HEK293 (cell line): ENCODE data around the gene E4F1.

Source experiments
- CTCF ChIA-PET: fragments of 350-600 bp; formaldehyde crosslinking; extraction: SDS; loops from one replicate; lab custom pipeline; 2021; ENCODE audit warnings: antibody characterized with exemption; lab: Yijun Ruan, JAX
- POLR2A ChIA-PET: fragments of 300-600 bp; formaldehyde crosslinking; extraction: SDS; loops from one replicate; lab custom pipeline; 2020; ENCODE audit warnings: antibody characterized with exemption, inconsistent platforms; lab: Yijun Ruan, JAX
- H3K27ac ChIP-seq: fragments of 200-500 bp; sonication (Bioruptor generic); 2 replicates; pipeline ENCODE4 v1.5.1; 2014; ENCODE audit warnings: low read depth, low read length, control low read depth, inconsistent platforms; ENCODE audit errors: extremely low read depth
- H3K36me3 ChIP-seq, 2 experiments: fragments of 200-500 bp in 1 of 2; sonication (Bioruptor generic) in 1 of 2; 1 replicate in 1 of 2; 2 replicates in 1 of 2; pipeline ENCODE4 v1.5.1; 2014 to 2017; ENCODE audit warnings: inconsistent platforms in 2 of 2, low read length in 2 of 2; ENCODE audit not compliant: control insufficient read depth in 2 of 2, insufficient read depth in 1 of 2
- H3K4me1 ChIP-seq: fragments of 200-500 bp; sonication (Bioruptor generic); 2 replicates; pipeline ENCODE4 v1.5.1; 2014; ENCODE audit warnings: mild to moderate bottlenecking, low read length, inconsistent platforms; ENCODE audit not compliant: control insufficient read depth, insufficient read depth
- H3K4me3 ChIP-seq: 2 replicates; pipeline ENCODE4 v1.5.1; 2011; ENCODE audit warnings: low read depth, mild to moderate bottlenecking, control low read depth, low read length, moderate library complexity
- H3K9me3 ChIP-seq: fragments of 200-500 bp; sonication (Bioruptor generic); 2 replicates; pipeline ENCODE4 v1.5.1; 2014; ENCODE audit warnings: low read depth, low read length, inconsistent platforms; ENCODE audit not compliant: control insufficient read depth, insufficient read depth
- HOXC10 ChIP-seq: sonication (generic); formaldehyde crosslinking; IDR thresholded peaks from 2 replicates; pipeline ENCODE4 v1.8.1; 2023; ENCODE audit warnings: mild to moderate bottlenecking, missing genetic modification reagents
- IKZF3 ChIP-seq: fragments of 450-650 bp; IDR thresholded peaks from 2 replicates; pipeline ENCODE4 v1.5.0; 2018; ENCODE audit warnings: missing biosample characterization, mild to moderate bottlenecking, missing genetic modification characterization, moderate library complexity
- KLF17 ChIP-seq: fragments of 450-650 bp; formaldehyde crosslinking; IDR thresholded peaks from 2 replicates; pipeline ENCODE4 v1.5.1; 2016; ENCODE audit warnings: missing biosample characterization, missing genetic modification characterization
- PRDM6 ChIP-seq: fragments of 450-650 bp; formaldehyde crosslinking; IDR thresholded peaks from 2 replicates; pipeline ENCODE4 v1.5.1; 2017; ENCODE audit warnings: missing biosample characterization, missing genetic modification characterization
- TCF7L2 ChIP-seq: IDR thresholded peaks from 2 replicates; pipeline ENCODE4 v1.6.1; 2011; ENCODE audit warnings: low read depth, mild to moderate bottlenecking, inconsistent platforms, low read length, moderate library complexity, borderline replicate concordance
- ZBTB1 ChIP-seq: fragments of 450-650 bp; formaldehyde crosslinking; IDR thresholded peaks from 2 replicates; pipeline ENCODE4 v1.5.1; 2016; ENCODE audit warnings: missing biosample characterization, missing genetic modification characterization
- ZBTB44 ChIP-seq: fragments of 450-650 bp; IDR thresholded peaks from 2 replicates; pipeline ENCODE4 v1.5.1; 2018; ENCODE audit warnings: missing biosample characterization, mild to moderate bottlenecking, missing genetic modification characterization
- ZNF112 ChIP-seq: fragments of 450-650 bp; formaldehyde crosslinking; IDR thresholded peaks from 2 replicates; pipeline ENCODE4 v1.5.0; 2017; ENCODE audit warnings: missing biosample characterization, missing genetic modification characterization
- ZNF169 ChIP-seq: fragments of 450-650 bp; formaldehyde crosslinking; IDR thresholded peaks from 2 replicates; pipeline ENCODE4 v1.5.1; 2016; ENCODE audit warnings: missing biosample characterization, missing genetic modification characterization
- ZNF19 ChIP-seq: fragments of 450-650 bp; formaldehyde crosslinking; IDR thresholded peaks from 2 replicates; pipeline ENCODE4; 2016; ENCODE audit warnings: missing biosample characterization, missing genetic modification characterization, low read depth
- ZNF223 ChIP-seq: fragments of 450-650 bp; formaldehyde crosslinking; IDR thresholded peaks from 2 replicates; pipeline ENCODE4 v1.5.1; 2016; ENCODE audit warnings: missing biosample characterization, missing genetic modification characterization
- ZNF391 ChIP-seq: fragments of 450-650 bp; formaldehyde crosslinking; IDR thresholded peaks from 2 replicates; pipeline ENCODE4 v1.5.1; 2016; ENCODE audit warnings: low read depth, missing biosample characterization, missing genetic modification characterization, borderline replicate concordance
- ZNF398 ChIP-seq: fragments of 450-650 bp; formaldehyde crosslinking; IDR thresholded peaks from 2 replicates; pipeline ENCODE4 v1.5.1; 2017; ENCODE audit warnings: missing biosample characterization, missing genetic modification characterization
- ZNF488 ChIP-seq: fragments of 450-650 bp; formaldehyde crosslinking; IDR thresholded peaks from 2 replicates; pipeline ENCODE4 v1.5.1; 2016; ENCODE audit warnings: missing biosample characterization, missing genetic modification characterization
- ZNF514 ChIP-seq: fragments of 450-650 bp; formaldehyde crosslinking; IDR thresholded peaks from 2 replicates; pipeline ENCODE4 v1.5.1; 2016; ENCODE audit warnings: missing biosample characterization, missing genetic modification characterization
- ZNF585B ChIP-seq: fragments of 450-650 bp; formaldehyde crosslinking; IDR thresholded peaks from 2 replicates; pipeline ENCODE4 v1.5.1; 2016; ENCODE audit warnings: missing biosample characterization, missing genetic modification characterization
- ZNF624 ChIP-seq: fragments of 450-650 bp; formaldehyde crosslinking; IDR thresholded peaks from 2 replicates; pipeline ENCODE4 v1.5.1; 2017; ENCODE audit warnings: missing biosample characterization, missing genetic modification characterization
- ZNF626 ChIP-seq: fragments of 450-650 bp; sonication (Bioruptor Pico); formaldehyde crosslinking; IDR thresholded peaks from 2 replicates; pipeline ENCODE4 v1.5.1; 2018; ENCODE audit warnings: missing biosample characterization, missing genetic modification characterization, inconsistent platforms
- ZNF785 ChIP-seq: fragments of 450-650 bp; formaldehyde crosslinking; IDR thresholded peaks from 2 replicates; pipeline ENCODE4 v1.5.1; 2016; ENCODE audit warnings: missing biosample characterization, missing genetic modification characterization
- ZSCAN16 ChIP-seq: fragments of 450-650 bp; formaldehyde crosslinking; IDR thresholded peaks from 2 replicates; pipeline ENCODE4 v1.5.1; 2016; ENCODE audit warnings: missing biosample characterization, missing genetic modification characterization

The E4F1 gene

GRCh38 chr16:2284001-2284770 lies 60.8 kb downstream of the E4F1 start (continued):
- no peak for TF ChIP-seq ZBTB44 (tag by site-specific recombination)
- no peak for TF ChIP-seq TCF7L2
- TF ChIP-seq ZNF169 (tag by site-specific recombination): no peak

DNA sequence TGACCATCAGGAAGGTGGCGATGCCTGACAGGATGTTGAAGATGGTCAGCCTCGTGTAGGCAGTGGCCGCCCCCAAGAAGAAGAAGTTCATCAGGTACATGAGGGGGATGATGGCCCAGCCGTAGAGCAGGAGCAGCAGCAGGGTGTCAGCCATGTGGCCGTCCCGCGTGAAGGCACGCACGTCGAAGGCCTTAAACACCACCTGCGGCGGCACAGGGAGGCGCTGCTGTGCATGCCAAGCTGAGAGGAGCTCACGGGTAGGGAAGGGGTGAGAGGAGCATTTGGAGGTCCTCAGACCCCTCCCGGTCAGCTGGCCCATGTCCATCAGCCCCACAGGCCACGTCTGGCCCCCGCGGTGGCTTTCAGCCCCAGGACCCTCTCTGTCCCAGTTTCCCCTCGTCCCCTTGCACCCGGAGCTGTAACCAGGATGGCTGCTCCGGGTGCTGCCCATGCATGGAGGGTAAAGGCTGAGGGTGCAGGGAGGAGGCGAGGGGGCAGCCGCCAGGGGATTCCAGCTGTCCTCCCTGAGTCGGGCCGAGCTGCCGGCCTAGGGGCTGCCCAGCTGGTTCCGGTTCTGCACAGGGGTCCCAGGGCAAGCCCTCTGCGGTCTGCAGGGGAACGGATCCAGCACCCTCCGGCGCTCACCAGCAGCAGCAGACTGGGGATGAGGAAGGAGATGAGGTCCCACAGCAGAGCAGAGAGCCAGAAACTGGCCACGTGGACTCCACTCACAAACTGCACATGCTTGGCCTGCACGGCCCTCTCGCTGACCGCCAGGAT lies 61.6 kb downstream of the E4F1 start:
- no peaks in the 10 kb centered on the region for H3K4me1 ChIP-seq
- CTCF ChIA-PET: no interaction called here
- H3K9me3 ChIP-seq: no peaks in the 10 kb centered on the region
- H3K4me3 ChIP-seq: no peak overlapping the region
- POLR2A ChIA-PET: no interaction called here
- H3K36me3 ChIP-seq: peaks cover 3 to 39% of the 10 kb centered on the region in 2 experiments; a peak in 2 of 3 replicates
- TF ChIP-seq PRDM6 (tag by site-specific recombination) (no peak), HOXC10 (CRISPR knock-in tag) (no peak), ZNF488 (tag by site-specific recombination) (no peak), ZSCAN16 (tag by site-specific recombination) (no peak), ZNF624 (tag by site-specific recombination) (no peak), ZNF223 (no peak), IKZF3 (tag by site-specific recombination) (no peak), ZNF626 (tag by site-specific recombination) (no peak), ZNF398 (no peak), ZNF112 (tag by site-specific recombination) (no peak), ZNF391 (tag by site-specific recombination) (no peak), ZNF585B (no peak), KLF17 (no peak), ZNF19 (no peak), ZNF514 (tag by site-specific recombination) (no peak), ZBTB1 (tag by site-specific recombination) (no peak), ZNF785 (tag by site-specific recombination) (no peak)
- TF ChIP-seq, all 188 proteins: peak for 0
- no peak overlapping the region for H3K27ac ChIP-seq
